HCT116 (cell line): ENCODE measurements around the gene DNASE1L1. TPM values are rescaled to one million over a fixed set of nuclear protein-coding genes. Genes with fewer than 3 reads are reported as not detected.

Experiments used
- ATAC-seq: fragments of 200-7000 bp; cut with Tn5 transposase; 2 replicates; pipeline ENCODE4 v1.9.1; 2020; ENCODE audit warnings: mild to moderate bottlenecking, moderate library complexity
- BruUV-seq: library from RNA; stranded (reverse); fragments of 400-500 nt; replicated peaks from 2 replicates; lab custom pipeline; 2021; lab: Mats Ljungman, UMichigan
- CTCF ChIA-PET: fragments of 300-600 bp; sonication (Branson Sonifier 250); formaldehyde crosslinking; loops from one replicate; lab custom pipeline; 2021; ENCODE audit warnings: antibody characterized with exemption; lab: Charles Lee
- POLR2A ChIA-PET: fragments of 300-600, 350-600 bp; sonication (Branson Sonifier 250); formaldehyde crosslinking; loops from one replicate; lab custom pipeline; 2021; ENCODE audit warnings: antibody characterized with exemption; lab: Charles Lee
- RAD21 ChIA-PET, 2 experiments: fragments of 300-600 bp; sonication (Branson Sonifier 250); formaldehyde crosslinking; loops; one replicate each; lab custom pipeline; 2023; ENCODE audit warnings: low total read pairs in 2 of 2; ENCODE audit not compliant: uncharacterized antibody in 2 of 2, unreplicated experiment in 2 of 2, low non-redundant PET in 1 of 2; lab: Charles Lee
- DNase-seq: peaks from one replicate; pipeline ENCODE4 v3.0.0-alpha.2; 2010; ENCODE audit warnings: low read depth, low spot score
- H2AFZ ChIP-seq: fragments of 200-600 bp; shearing (Covaris generic), sonication (generic); 2 replicates; pipeline ENCODE4 v1.6.1; 2017; ENCODE audit warnings: low read depth, mixed run types, mixed read lengths, antibody characterized with exemption, low read length; ENCODE audit not compliant: poor library complexity, severe bottlenecking
- H3K27ac ChIP-seq: 2 replicates; pipeline ENCODE4 v1.5.1; 2012; ENCODE audit warnings: low read depth, low read length
- H3K27me3 ChIP-seq: fragments of 200-600 bp; sonication (generic); 2 replicates; pipeline ENCODE4 v1.6.1; 2016; ENCODE audit warnings: mixed run types, low read length, mixed read lengths; ENCODE audit not compliant: insufficient read depth
- H3K36me3 ChIP-seq, 2 experiments: fragments of 200-500 bp in 1 of 2; fragments of 200-600 bp in 1 of 2; sonication (Bioruptor generic) in 1 of 2; sonication (generic) in 1 of 2; 2 replicates each; pipeline versions ENCODE4 v1.5.1 to v1.6.1; 2014 to 2016; ENCODE audit warnings: low read length in 2 of 2, inconsistent platforms in 1 of 2, mixed read lengths in 1 of 2, mixed run types in 1 of 2; ENCODE audit not compliant: insufficient read depth in 2 of 2, control insufficient read depth in 1 of 2
- H3K4me1 ChIP-seq, 2 experiments: fragments of 200-600 bp in 1 of 2; sonication (generic) in 1 of 2; 2 replicates each; pipeline versions ENCODE4 v1.5.1 to v1.6.1; 2012 to 2017; ENCODE audit warnings: low read length in 2 of 2, inconsistent platforms in 1 of 2, mild to moderate bottlenecking in 1 of 2, mixed read lengths in 1 of 2, mixed run types in 1 of 2, moderate library complexity in 1 of 2; ENCODE audit not compliant: insufficient read depth in 2 of 2, control insufficient read depth in 1 of 2
- H3K4me2 ChIP-seq: fragments of 200-600 bp; sonication (generic); 2 replicates; pipeline ENCODE4 v1.6.1; 2017; ENCODE audit warnings: mixed run types, low read length, mixed read lengths
- H3K4me3 ChIP-seq, 2 experiments: fragments of 200-600 bp in 1 of 2; sonication (generic) in 1 of 2; replicated peaks in 1 of 2; 2 replicates each; pipeline ENCODE4 v1.5.1; 2011 to 2016; ENCODE audit warnings: low read length in 2 of 2, control low read depth in 1 of 2, low read depth in 1 of 2, mild to moderate bottlenecking in 1 of 2, mixed read lengths in 1 of 2, mixed run types in 1 of 2
- H3K79me2 ChIP-seq: fragments of 200-600 bp; sonication (generic); 2 replicates; pipeline ENCODE4 v1.6.1; 2017; ENCODE audit warnings: mild to moderate bottlenecking, mixed run types, low read length, moderate library complexity, mixed read lengths; ENCODE audit not compliant: insufficient read depth
- H3K9ac ChIP-seq: fragments of 200-600 bp; sonication (generic); 2 replicates; pipeline ENCODE4 v1.6.1; 2016; ENCODE audit warnings: low read length, mixed read lengths
- H3K9me2 ChIP-seq: fragments of 200-600 bp; sonication (generic), shearing (Covaris generic); 2 replicates; pipeline ENCODE4 v1.6.1; 2017; ENCODE audit warnings: mixed run types, mild to moderate bottlenecking, moderate library complexity; ENCODE audit not compliant: insufficient read depth
- H3K9me3 ChIP-seq, 2 experiments: fragments of 200-500 bp in 1 of 2; fragments of 200-600 bp in 1 of 2; sonication (Bioruptor generic) in 1 of 2; sonication (generic) in 1 of 2; 2 replicates each; pipeline ENCODE4 v1.6.1; 2014 to 2017; ENCODE audit warnings: low read length in 2 of 2, mixed read lengths in 2 of 2, inconsistent platforms in 1 of 2, low read depth in 1 of 2, mild to moderate bottlenecking in 1 of 2, mixed run types in 1 of 2, moderate library complexity in 1 of 2; ENCODE audit not compliant: control insufficient read depth in 1 of 2, insufficient read depth in 1 of 2
- H4K20me1 ChIP-seq: fragments of 200-600 bp; sonication (generic), shearing (Covaris generic); 2 replicates; pipeline ENCODE4 v1.6.1; 2017; ENCODE audit warnings: mixed run types, mild to moderate bottlenecking, moderate library complexity; ENCODE audit not compliant: insufficient read depth
- CTCF ChIP-seq, 3 experiments: fragments of 200-600 bp in 1 of 3; sonication (generic) in 1 of 3; IDR thresholded peaks in 2 of 3; conservative IDR thresholded peaks in 1 of 3; 2 replicates each; pipeline ENCODE4 v1.5.1; 2012 to 2017; ENCODE audit warnings: low read depth in 2 of 3, low read length in 2 of 3, antibody characterized with exemption in 1 of 3, borderline replicate concordance in 1 of 3, control low read depth in 1 of 3, mild to moderate bottlenecking in 1 of 3, mixed read lengths in 1 of 3, mixed run types in 1 of 3, moderate library complexity in 1 of 3; ENCODE audit not compliant: insufficient read depth in 1 of 3
- ELF1 ChIP-seq: IDR thresholded peaks from 2 replicates; pipeline ENCODE4 v1.6.1; 2012; ENCODE audit warnings: low read depth, borderline replicate concordance
- EZH2 ChIP-seq: fragments of 200-600 bp; sonication (generic); IDR thresholded peaks from 2 replicates; pipeline ENCODE4 v1.6.1; 2017; ENCODE audit warnings: antibody characterized with exemption, mixed run types
- POLR2AphosphoS5 ChIP-seq: IDR thresholded peaks from 2 replicates; pipeline ENCODE4 v1.6.1; 2011; ENCODE audit warnings: mild to moderate bottlenecking, low read depth, low read length, moderate library complexity
- REST ChIP-seq: IDR thresholded peaks from 2 replicates; pipeline ENCODE4 v1.6.1; 2012; ENCODE audit warnings: low read depth
- SIN3A ChIP-seq: IDR thresholded peaks from 2 replicates; pipeline ENCODE4 v1.6.1; 2012; ENCODE audit warnings: low read depth
- SRF ChIP-seq: IDR thresholded peaks from 2 replicates; pipeline ENCODE4 v1.6.1; 2012; ENCODE audit warnings: low read depth
- YY1 ChIP-seq: IDR thresholded peaks from 2 replicates; pipeline ENCODE4 v1.6.1; 2011; ENCODE audit warnings: low read length, low read depth, moderate library complexity, mild to moderate bottlenecking; ENCODE audit not compliant: insufficient replicate concordance; ENCODE audit errors: extremely low read depth
- ZBTB33 ChIP-seq: IDR thresholded peaks from 2 replicates; pipeline ENCODE4 v1.6.1; 2011; ENCODE audit warnings: mild to moderate bottlenecking, low read length, moderate library complexity; ENCODE audit not compliant: insufficient replicate concordance; ENCODE audit errors: extremely low read depth
- ZFX ChIP-seq: fragments of 450-650 bp; IDR thresholded peaks from 2 replicates; pipeline ENCODE4 v1.6.1; 2017
- intact Hi-C: fragments of 100-400 bp; cut with micrococcal nuclease; formaldehyde crosslinking; loops from 2 replicates; pipeline ENCODE4 v1.10.0; 2022
- total RNA-seq: library from RNA; stranded (reverse); gene quantifications from one replicate; pipeline ENCODE4 v1.2.1, GENCODE V29; 2021; ENCODE audit not compliant: unreplicated experiment

The DNASE1L1 gene
- total RNA-seq, 1 experiment from 2014 or later: 16.5 TPM

GRCh38 chrX:154413142-154413541, 4.1 kb upstream of the DNASE1L1 start:
- BruUV-seq: no TSS peak
- ATAC-seq: no peak
- no peaks in the 10 kb centered on the region for H3K27me3 ChIP-seq
- CTCF ChIA-PET: interaction anchor here (1.5 kb wide), 1 partner anchor 12 kb away, joined by 4 read pairs; no protein-coding TSS in a partner anchor
- no peaks in the 10 kb centered on the region for H3K79me2 ChIP-seq
- RAD21 ChIA-PET: no interaction called here
- H3K4me1 ChIP-seq: peaks cover 15 to 35% of the 10 kb centered on the region in 2 experiments
- H3K9ac ChIP-seq: no peak overlapping the region
- H2AFZ ChIP-seq: no peak overlapping the region
- no peak for DNase-seq
- no peaks in the 10 kb centered on the region for H3K36me3 ChIP-seq
- TF ChIP-seq ZBTB33 (no peak), SIN3A (no peak), REST (no peak), SRF (no peak), ELF1 (no peak), ZFX (no peak), YY1 (no peak), POLR2AphosphoS5 (no peak), CTCF (IDR thresholded peaks at IDR 0.05 in 2 of 3, conservative IDR thresholded peaks at IDR 0.05 in 1 of 3; ENCODE audit: borderline replicate concordance in 1 of 3, insufficient read depth in 1 of 3, low read depth in 2 of 3, low read length in 2 of 3) (no peak), EZH2 (no peak)
- H3K9me3 ChIP-seq: no peaks in the 10 kb centered on the region
- peak overlapping the region; percentile 82; the same call in 1 of the 2 replicates for H3K4me2 ChIP-seq
- no peak overlapping the region for H3K4me3 ChIP-seq
- no peaks in the 10 kb centered on the region for H4K20me1 ChIP-seq
- H3K27ac ChIP-seq: peak overlapping the region; percentile 91; the same call in 1 of the 2 replicates
- intact Hi-C loops: no loop called here
- POLR2A ChIA-PET: no interaction called here
- H3K9me2 ChIP-seq: no peaks in the 10 kb centered on the region
